Measurements from ENCODE around the gene RHOT2.
"Not testable (repeated sequence)": the region's sequence is repeated elsewhere in the genome, so short reads cannot be mapped to it uniquely, and the experiment has no call there.

RHOT2 gene

DNA sequence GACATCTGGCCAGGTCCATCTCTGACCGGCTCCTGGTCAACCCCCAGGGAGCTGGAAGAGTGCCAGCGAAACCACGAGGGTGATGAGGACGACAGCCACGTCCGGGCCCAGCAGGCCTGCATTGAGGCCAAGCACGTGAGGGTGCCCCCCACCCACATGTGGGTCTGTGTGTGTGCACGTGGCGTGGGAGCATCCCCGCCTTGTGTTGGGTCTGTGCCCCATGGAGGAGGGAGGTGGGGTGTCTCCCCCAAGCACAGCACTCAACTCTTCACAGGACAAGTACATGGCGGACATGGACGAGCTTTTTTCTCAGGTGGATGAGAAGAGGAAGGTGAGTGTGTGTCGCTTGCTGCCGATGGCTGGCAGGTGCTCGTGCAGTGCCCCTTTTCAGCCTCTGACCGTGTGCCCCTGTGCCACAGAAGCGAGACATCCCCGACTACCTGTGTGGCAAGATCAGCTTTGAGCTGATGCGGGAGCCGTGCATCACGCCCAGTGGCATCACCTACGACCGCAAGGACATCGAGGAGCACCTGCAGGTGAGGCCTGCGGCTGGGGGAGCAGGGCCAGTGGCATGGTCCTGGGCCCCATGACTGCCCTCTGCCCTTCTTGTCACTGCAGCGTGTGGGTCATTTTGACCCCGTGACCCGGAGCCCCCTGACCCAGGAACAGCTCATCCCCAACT is 14.0 kb downstream of the RHOT2 start:
- DNase-seq (ENCODE audit: low read depth in 2 of 2), result no peak

DNA sequence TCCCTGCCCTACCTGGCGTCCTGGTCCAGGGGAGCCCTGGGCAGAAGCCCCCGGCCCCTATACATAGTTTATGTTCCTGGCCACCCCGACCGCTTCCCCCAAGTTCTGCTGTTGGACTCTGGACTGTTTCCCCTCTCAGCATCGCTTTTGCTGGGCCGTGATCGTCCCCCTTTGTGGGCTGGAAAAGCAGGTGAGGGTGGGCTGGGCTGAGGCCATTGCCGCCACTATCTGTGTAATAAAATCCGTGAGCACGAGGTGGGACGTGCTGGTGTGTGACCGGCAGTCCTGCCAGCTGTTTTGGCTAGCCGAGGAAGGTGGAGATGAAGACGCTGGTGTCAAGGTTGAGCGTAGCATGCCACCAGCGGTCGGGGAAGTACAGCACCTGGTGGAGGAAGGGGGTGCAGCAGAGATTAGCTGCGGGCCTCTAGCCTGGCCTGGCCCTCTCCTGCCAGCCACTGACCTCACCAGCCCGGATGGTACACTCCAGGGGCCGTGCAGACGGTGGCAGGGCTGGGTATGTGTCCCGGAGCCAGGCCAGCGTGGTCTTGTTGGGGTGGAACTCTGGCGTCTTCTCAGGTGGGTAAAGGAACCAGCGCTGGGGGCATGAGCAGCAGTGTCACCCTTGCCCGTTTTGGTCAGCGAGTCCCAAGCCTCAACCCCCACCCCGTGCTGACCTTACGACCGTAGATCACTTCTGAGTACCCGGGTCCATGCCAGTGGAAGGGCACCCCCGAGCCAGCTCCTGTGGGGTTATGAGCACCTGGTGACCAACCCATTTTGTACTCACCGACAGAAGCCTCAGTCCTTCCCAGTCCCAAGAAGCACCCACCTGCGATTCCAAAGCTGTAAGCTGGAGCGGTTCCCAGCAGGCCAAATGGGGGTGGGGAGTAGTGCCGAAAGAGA is 14.8 kb downstream of the RHOT2 start:
- DNase-seq (ENCODE audit: low read depth in 2 of 2), result no peak

DNA sequence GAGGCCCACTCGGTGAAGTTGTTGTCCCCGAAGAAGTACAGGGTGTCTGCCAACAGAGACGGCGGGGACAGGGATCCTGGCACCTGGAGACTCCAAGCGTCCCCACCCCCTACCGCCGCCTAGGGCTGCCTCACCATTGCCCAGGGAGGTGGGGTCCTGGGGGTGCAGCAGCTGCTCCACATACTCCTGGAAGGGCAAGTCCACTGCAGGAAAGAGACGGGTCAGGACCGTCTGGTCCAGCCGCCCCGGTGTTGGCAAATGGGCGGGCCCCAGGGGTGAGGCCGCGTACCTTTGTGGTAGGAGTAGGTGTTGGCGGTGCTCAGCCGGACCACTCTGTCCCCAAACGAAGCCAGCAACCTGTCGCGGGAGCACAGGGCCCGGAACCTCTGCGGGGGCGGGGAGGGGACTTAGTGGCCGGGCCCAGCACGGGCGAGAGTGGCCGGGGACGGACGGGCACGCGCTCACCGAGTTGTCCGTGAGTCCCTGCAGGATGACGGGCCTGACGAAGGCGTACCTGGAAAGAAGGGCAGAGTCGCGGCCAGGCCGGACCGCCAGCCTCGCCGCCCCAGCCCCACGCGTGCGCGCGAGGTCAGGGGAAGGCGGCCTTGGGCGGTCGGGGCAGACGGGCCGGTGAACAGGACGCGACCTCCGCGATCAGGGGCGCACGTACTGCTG is 15.6 kb downstream of the RHOT2 start:
- no peak for DNase-seq (ENCODE audit: low read depth in 2 of 2)

DNA sequence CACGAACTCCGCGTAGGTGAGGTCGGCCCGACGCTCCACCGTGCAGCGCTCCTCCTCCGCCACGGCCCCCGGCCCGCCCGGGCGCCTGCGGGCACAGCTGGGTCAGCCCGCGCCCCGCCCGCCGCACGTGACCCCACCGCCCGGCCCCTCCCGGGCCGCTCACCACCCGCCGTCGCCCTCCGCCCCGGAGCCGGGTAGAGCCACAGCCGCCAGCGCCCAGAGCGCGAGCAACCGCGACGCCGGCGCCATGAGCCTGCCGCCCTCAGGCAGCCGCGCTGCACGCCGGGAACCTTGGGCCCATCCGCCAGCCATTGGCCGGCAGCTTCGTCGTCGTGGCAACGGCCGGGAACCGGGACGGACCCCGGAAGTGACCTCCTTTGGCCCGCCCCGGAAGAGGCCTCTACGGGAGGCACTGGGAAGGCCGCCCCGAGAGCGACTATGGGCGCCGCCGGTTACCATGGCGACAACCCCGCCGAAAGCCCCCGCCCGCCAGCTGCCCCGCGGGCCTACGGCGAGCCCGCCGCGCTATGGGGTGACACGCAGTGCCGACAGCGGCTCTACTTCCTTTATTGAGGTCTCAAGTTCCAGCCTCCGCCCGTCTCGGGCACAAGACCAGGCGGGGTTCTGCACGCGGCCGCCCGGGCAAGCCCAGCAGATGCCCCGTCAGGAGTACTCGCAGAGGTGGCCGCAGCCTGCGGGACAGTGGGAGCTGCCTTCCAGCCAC is 16.3 kb downstream of the RHOT2 start, which contains the start of gene JMJD8:
JMJD8 (minus strand) TSS at position 264 of the 724 bp plus-strand sequence; CDS start at position 249, 15 bp downstream.
- peak; percentile 92 to 95 for DNase-seq (ENCODE audit: low read depth in 2 of 2)

DNA sequence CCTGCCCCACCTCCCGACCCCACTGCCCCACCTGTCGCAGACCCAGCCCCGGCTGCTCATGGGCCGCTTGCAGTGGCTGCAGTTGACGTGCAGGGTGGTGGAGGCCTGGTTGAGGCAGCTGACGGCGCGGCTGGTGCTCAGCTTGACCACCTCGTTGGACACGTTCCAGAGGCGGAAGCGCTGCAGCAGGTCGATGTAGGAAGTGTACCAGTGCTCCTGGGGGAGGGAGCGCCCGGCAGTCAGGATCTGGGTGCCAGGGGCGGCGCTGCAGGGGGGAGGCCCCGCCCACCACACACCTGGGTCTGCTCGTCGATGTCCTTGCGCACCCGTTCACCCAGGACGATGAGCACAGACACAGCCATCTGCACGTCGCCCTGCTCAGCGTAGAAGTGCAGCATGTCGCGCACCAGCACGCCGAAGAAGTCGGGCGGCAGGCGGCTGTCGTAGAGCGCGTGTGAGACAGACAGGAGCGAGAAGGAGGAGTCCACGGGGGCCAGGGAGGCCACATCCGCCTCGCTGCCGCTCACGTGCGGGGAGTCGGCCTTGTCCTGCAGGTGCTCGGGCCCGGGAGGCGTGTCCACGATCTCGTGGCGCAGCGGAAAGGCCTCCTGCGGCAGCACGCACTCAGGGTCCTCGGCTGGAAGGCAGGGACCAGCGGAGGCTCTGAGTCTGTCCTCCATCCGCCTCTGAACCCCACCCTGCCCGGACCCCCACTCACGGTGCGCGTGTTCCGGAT is 17.2 kb downstream of the RHOT2 start:
- DNase-seq (ENCODE audit: low read depth in 2 of 2), result no peak

DNA sequence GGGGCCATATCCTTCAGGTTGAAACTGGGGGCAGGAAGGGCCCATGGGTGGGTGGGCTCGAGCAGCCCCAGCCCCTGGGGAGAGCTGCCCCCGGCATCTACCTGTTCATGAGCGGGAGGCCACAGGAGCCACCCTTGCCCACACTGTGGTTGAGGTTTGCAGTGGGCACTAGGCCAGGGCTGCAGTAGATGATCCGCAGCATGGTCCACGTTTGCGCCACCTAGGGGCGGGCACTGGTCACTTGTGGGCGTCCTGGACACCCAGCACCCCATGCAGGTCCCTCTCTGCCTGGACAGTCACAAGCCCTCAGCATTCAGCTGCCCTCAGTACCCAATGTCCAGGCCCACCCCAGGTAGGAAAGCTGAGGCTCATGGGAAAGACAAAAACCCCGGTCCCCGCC is 18.0 kb downstream of the RHOT2 start:
- no peak for DNase-seq (ENCODE audit: low read depth in 2 of 2)

DNA sequence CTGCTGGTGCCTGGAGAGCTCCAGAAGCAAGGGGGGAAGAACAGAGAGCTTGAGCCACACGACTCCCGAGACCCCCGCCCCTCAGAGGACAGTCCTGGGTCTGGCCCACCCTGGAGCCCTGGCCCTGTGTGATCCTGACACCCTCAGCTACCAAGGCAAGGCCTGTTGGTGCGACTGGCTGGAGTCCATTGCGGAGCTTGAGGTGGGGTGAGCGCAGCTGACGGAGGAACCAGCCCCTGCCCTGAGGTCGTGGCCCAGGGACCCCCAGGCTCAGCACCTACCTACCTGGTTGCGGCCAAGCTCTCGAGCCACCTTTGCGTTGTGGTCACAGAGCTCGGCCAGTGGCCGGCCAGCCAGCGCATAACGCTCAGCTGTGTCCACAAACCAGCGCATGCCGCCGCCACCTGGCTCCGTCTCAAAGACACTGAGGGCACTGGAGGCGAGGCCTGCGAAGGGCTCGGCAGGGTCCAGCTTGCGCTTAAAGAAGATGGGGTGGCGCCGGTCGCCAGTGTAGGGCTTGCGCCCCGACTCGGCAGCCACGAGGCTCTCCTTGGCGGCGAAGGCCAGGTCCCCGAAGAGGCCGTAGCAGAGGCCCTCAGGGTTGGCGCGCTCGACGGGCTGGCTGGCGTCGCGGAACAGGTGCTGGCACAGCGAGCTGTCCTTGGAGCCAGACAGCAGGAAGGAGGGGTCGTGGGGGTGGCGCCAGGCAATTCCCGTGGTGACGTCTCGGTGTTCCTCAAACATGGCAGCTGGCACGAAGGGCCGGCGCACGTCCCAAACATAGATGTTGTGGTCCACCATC is 18.7 kb downstream of the RHOT2 start:
- no peak for DNase-seq (ENCODE audit: low read depth in 2 of 2)

DNA sequence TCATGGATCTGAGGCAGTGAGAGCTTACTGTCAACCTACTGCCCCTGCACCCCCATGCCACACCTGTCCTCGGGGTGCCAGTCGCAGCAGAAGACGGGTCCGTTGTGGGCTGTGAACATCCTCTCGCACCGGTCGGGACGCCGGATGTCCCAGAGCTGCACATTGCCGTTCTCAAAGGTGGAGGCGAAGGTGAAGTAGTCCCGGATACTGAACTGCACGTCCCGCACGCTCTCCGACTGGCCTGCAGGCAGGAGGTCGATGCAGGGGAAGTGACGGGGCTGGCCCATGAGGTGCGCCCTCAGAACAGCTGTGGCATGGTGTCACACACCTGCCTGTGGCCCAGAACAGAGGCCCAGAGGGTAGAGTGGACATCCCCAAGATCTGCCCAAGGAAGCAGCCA is 19.6 kb downstream of the RHOT2 start:
- no peak for DNase-seq (ENCODE audit: low read depth in 2 of 2)

DNA sequence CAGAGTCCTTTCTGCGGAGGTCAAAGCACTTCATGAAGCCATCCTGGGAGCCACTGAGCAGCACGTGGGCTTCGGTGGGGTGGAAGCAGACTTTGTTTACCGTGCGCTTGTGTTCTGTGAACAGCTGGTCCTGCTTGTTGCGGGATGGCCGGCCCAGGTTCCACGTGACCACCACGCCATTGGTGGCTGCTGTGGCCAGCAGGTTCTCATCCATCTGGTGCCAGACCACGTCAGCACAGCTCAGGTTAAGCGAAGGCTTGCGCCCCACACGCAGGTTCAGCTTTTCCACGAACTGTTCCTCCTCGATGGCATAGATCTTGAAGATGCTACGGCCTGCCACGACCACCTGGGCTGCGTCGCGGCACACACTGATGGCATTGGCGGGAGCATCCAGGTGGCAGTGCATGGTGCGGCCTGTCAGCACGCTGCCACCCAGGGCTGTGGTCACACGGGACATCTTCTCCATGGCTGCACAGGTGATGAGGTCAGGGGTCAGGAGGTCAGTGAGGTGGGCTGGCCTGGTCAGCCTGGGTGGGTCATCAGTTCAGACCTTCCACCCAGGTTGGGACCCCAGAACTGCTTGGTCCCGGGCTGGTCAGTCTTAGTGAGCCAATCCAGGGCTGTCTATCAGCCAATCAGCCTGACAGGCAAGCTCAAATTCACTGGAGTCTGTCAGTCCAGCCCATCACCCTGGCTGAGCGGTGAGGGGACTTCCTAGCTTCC is 21.4 kb downstream of the RHOT2 start:
- DNase-seq (ENCODE audit: low read depth in 2 of 2), result no peak

DNA sequence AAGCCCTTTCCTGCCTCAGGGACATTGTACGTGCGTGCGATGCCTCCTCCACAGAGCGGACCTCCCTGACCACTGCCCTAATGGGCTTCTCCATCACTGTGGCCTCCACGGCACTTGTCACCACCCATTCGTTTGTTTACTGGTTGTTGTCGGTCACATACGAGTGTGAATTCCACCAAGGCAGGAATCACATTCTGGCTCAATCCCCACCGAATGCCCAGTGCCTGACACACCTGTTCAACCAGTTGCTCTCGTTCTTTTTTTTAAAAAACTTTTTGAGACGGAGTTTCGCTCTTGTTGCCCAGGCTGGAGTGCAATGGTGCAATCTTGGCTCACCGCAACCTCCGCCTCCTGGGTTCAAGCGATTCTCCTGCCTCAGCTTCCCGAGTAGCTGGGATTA is 23.3 kb downstream of the RHOT2 start:
- not testable (repeated sequence) for DNase-seq (ENCODE audit: low read depth in 2 of 2)

DNA sequence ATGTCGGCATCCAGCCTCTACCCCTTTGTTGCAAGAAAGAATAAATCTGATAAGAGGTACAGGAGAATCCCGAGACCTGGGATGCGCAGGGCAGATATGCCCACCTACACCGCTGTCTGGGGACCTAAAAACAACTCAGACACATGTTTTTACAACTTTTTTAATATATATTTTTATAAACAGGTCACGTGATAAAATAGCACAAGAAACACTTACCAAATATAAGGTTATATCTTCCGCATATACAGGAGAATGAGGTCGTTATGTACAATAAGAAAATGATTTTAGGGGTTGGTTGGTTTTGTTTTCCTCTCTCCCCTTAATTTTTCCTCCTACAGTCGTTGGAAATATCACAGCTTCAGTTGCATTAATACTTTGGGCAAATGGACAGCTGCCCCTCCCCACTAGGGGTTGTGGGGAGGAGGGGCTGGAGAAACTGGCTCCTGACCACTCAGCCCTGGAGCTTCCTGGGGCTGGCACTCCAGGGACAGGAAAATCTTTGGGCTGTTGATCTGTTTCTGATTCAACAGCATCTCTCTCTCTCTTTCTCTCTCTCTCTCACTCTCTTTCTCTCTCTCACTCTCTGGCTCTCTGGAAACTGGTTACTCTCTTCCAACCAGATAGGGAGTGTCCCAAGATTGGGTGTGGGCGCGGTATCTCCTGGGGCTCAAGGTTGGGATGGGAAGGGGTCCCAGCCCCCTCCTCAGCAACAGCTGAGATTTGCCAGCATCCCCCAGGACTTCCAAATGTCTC is 24.6 kb downstream of the RHOT2 start:
- DNase-seq (ENCODE audit: low read depth in 2 of 2), result no peak

DNA sequence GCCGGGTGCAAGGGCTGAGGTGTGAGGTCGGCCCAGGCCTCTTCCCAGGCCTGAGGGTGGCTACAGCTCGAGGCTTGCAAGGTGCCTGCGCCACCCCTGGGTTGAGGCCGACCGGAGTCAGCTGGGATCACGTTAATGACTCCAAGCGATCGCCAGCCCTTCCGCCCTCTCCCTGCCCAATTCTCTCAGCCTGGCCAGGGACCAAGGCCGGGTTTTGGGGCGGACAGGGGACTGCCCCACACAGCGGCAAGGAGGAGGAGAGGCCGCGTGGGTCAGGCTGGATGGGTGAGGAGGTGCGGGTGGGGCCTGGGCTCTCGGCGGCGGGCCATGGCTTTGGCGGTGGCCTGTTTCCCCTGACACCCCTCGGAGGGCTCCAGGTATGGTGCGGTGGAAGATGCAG is 25.4 kb downstream of the RHOT2 start:
- DNase-seq (ENCODE audit: low read depth in 2 of 2), result no peak

DNA sequence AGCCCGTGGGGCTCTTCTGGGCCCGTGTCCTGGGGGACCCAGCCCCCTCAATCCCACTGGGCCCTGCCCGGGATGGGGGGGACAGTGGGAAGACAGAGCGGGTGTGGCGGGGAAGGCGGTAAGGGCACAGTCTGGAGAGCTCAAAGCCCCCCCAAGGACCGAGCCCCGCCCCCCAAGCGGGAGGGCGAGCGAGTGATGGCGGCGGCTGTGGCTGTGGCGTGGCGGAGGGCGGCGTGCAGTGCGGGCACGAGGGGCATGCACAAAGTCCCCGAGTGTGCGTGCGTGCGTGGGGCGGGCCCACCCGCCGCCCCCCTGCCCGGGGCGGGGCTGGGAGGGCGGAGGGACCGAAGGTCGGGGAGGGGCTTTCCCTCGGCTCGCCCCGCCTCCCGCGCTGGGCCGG is 25.8 kb downstream of the RHOT2 start:
- no peak for DNase-seq (ENCODE audit: low read depth in 2 of 2)

DNA sequence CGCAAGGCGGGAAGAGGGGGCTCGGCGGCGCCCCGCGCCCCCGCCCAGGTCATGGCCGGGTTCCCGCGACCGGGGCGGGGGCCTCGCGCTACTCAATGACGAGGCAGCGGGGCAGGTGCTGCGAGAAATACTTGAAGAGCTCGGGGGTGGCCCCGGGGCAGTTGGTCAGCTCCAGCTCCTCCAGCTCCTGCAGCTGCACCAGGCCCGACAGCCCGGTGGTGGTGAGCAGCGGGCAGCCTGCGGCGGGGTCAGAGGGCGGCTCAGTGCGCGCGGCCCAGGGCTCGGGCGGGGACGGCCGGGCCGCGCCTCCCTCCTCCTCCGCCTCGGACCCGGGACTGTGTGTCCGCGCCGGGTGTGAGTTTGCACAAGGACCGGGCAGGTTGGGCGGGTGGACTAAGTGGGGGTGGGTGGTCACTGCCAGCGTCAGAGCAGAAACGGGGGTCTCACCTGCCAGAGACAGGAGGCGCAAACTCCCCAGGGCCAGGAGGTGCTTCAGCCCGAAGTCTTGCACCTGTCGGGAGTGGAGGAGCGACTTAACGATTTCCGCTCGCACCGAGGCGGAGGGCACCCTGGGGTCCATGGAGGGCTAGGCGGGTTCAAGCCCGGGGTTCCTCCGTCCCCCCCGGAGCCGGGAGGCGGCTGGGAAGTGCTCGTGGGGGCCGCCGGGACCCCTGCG is 26.4 kb downstream of the RHOT2 start:
- DNase-seq (ENCODE audit: low read depth in 2 of 2), result no peak

DNA sequence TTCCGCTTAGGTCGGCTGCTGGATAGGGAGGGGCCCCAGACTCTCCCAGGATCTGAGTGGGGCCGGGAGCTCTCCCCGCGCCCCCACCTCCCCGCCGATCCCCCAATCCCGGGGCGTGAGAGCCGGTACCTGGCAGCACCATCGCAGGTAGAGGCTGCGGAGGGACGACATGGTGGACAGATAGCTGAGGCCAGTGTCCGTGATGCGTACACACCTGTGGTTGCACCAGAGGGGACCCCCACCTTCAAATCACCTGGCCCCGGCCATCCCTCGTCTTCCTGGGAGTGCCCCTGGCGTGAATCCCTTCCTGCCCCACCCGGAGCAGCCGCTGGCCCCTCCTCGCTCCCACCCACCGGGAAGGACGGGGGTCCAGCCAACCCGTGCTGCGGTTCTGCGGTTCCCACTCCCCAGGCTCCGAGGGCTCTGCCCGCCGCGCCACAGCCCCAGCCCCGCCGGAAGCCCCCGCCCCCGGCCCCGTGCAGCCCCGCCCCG is 27.0 kb downstream of the RHOT2 start:
- DNase-seq (ENCODE audit: low read depth in 2 of 2), result no peak

DNA sequence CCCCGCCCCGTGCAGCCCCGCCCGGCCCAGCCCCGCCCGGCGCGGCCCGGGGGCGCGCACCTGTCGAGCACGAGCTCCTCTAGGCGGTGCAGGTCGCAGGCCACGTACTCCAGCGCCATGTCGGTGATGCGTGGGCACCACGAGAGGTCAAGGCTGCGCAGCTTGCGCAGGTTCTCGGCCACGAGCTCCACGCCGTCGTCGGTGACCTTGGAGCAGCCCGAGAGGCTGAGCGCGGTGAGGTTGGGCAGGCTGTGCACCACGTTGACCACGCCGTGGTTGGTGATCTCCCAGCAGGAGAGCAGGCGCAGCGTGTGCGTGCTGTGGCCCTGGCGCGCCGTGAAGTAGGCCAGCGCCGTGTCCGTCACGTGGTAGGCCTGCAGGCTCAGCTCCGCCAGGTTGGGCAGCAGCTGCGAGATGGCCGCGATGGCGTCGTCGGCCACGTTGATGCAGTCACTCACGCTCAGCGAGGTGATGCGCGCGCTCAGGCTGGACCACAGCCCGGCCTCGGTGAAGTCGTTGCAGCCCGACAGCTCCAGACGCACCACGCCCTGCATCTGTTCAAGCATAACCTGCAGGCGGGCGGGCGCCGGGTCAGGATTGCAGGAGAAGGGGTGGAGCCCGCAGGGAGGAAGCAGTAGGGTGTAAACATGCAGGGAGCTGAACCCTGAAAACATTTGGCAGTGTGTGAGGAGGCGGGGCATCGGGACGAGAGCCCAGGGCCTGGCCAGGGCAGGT is 27.6 kb downstream of the RHOT2 start:
- peak; percentile 32 to 41 for DNase-seq (ENCODE audit: low read depth in 2 of 2)

DNA sequence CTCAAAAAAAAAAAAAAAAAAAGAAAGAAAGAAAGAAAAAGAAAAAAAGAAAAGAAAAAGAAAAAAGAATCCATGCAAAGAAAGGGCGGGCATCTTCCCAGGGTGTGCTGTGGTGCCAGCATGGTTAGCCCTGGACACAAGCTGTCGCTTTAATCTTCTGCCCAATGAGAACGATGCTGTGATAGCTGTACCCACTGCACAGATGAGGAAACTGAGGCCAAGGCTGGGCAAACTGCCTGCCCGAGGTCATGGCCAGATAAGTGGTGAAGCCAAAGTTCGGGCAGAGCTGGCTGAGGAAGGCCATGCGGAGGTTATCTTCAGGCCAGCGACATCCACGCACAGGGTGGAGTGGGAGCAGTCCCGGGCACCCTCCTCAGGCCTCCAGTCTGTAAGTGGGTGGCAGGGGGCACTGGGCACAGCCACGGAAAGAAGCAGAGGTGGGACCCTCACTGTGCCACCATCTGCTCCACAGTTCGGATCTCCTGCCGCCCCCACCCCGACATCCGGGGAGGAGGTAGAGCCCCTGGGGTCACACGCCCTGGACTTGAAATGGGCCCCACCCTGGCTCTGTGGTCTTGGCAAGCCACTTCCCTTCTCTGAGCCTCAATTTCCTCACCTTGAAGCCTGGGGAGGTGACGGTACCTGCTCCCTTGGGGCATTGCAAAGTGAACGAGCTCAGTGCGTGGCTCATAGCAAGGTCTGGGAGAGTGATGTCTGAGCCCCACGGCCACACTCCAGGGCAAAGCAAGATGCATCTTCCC is 31.2 kb downstream of the RHOT2 start:
- no peak for DNase-seq (ENCODE audit: low read depth in 2 of 2)
